OCI-LY7 (cell line): Measurements from ENCODE around the gene RGMB.

ENCODE experiments used
- EZH2phosphoT487 ChIP-seq: fragments of 200-600 bp; sonication (generic); IDR thresholded peaks from 2 replicates; pipeline ENCODE4 v1.6.1; 2018; ENCODE audit warnings: low read depth, borderline replicate concordance, mild to moderate bottlenecking, mixed run types, antibody characterized with exemption, low read length, moderate library complexity, mixed read lengths
- TF ChIP-seq, protein P1 (sequence below): fragments of 200-600 bp; sonication (generic); conservative IDR thresholded peaks from 2 replicates; pipeline ENCODE4 v1.5.1; 2014; ENCODE audit warnings: mild to moderate bottlenecking, antibody characterized with exemption, low read length, moderate library complexity, mixed read lengths

DNA sequence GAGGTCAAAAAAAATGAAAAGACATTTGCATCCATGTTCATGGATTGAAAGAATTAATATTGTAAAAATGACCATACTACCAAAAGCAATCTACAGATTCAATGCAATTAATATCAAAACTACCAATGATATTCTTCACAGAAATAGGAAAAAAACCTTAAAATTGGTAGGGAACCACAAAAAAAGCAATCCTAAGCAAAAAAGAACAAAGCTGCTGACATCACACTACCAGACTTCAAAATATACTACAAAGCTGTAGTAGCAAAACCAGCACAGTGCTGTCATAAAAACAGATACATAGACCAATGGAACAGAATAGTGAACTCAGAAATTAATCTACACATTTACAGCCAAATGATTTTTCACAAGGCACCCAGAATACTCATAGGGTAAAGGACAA lies 34.3 kb downstream of the RGMB start:
- TF ChIP-seq, protein P1, sequence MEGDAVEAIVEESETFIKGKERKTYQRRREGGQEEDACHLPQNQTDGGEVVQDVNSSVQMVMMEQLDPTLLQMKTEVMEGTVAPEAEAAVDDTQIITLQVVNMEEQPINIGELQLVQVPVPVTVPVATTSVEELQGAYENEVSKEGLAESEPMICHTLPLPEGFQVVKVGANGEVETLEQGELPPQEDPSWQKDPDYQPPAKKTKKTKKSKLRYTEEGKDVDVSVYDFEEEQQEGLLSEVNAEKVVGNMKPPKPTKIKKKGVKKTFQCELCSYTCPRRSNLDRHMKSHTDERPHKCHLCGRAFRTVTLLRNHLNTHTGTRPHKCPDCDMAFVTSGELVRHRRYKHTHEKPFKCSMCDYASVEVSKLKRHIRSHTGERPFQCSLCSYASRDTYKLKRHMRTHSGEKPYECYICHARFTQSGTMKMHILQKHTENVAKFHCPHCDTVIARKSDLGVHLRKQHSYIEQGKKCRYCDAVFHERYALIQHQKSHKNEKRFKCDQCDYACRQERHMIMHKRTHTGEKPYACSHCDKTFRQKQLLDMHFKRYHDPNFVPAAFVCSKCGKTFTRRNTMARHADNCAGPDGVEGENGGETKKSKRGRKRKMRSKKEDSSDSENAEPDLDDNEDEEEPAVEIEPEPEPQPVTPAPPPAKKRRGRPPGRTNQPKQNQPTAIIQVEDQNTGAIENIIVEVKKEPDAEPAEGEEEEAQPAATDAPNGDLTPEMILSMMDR = no peak
- no peak for TF ChIP-seq EZH2phosphoT487
